Measurements from ENCODE around the gene NAA80.

DNA sequence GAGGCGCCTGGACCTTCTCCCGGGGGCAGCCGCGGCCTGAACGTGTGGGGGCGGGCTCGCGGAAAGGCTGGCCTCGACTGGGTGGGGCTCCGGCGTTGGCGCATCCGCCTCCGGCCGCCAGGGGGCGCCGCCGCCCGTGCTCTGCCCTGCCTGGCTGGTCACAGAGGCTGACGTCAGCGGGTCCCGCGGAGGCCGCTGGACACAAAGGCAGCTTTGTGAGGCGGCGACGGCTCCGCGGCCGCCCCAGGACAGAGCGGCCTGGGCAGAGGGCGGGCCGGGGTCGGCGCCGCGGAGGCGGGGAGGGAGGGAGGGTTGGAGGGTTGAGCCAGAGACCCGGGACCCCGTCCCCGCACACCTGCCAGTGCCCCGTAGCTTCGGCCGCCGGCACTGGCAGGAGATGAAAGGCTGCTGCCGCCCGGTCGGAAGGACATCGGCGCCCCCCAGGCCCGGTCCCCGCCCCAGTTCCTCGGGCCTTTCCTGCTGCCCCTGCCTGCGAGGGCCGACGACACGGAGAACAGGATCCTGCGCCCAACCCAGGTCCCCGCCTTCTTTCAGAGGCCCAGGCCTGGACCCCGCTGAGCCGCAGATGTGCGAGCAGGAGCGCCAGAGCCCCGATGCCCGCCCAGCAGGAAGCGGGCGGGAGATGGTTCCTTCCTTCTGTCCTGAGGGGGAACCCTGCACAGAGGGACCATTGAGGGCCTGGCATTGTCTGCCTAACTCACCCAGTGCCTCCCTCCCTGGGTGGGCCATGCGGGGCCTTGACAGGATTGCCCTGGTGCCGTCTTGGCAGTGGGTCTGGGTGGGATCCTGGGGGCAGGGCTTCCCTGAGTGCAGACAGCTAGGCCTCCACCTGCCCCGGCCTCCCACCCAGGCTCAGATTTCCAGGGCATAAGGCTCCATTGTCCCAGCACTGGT lies 38.9 kb downstream of the NAA80 start:
- TF ChIP-seq ARNT (IDR thresholded peaks at IDR 0.05) (0 out of 2 replicates have a peak, but pooled peaks have one; percentile 30), L3MBTL2 (conservative IDR thresholded peaks at IDR 0.05) (no peak; the same call in 1 of the 2 replicates), TARDBP (IDR thresholded peaks at IDR 0.05) (no peak), ELF4 (IDR thresholded peaks at IDR 0.05) (no peak), SP1 (IDR thresholded peaks at IDR 0.05) (no peak), FOXM1 (IDR thresholded peaks at IDR 0.05; ENCODE audit: borderline replicate concordance) (no peak), LEF1 (IDR thresholded peaks at IDR 0.05; ENCODE audit: borderline replicate concordance) (no peak), FOXA1 (IDR thresholded peaks at IDR 0.05) (no peak), ZNF384 (IDR thresholded peaks at IDR 0.05) (no peak)
- TF ChIP-seq, protein P1, sequence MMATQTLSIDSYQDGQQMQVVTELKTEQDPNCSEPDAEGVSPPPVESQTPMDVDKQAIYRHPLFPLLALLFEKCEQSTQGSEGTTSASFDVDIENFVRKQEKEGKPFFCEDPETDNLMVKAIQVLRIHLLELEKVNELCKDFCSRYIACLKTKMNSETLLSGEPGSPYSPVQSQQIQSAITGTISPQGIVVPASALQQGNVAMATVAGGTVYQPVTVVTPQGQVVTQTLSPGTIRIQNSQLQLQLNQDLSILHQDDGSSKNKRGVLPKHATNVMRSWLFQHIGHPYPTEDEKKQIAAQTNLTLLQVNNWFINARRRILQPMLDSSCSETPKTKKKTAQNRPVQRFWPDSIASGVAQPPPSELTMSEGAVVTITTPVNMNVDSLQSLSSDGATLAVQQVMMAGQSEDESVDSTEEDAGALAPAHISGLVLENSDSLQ (IDR thresholded peaks at IDR 0.05) = no peak
